ENCODE measurements around the gene GLMP.

Gene GLMP

GRCh38 chr1:156305215-156305614 is 9.7 kb upstream of the GLMP start:
- TF ChIP-seq ZNF274 (IDR thresholded peaks at IDR 0.05; ENCODE audit: low read depth, low read length): no peak
- no peak overlapping the region for H3K4me3 ChIP-seq (ENCODE audit: low read length)

GRCh38 chr1:156303241-156303640 is 7.8 kb upstream of the GLMP start:
- no peak for TF ChIP-seq ZNF274 (IDR thresholded peaks at IDR 0.05; ENCODE audit: low read depth, low read length)

GRCh38 chr1:156298852-156299357 is 3.4 kb upstream of the GLMP start, which contains the start of gene VHLL:
Gene VHLL, minus strand, starts transcription at chr1:156299307. Its CDS starts 118 bp downstream, at chr1:156299189.
- TF ChIP-seq ZNF274 (IDR thresholded peaks at IDR 0.05; ENCODE audit: low read depth, low read length): no peak
- H3K4me3 ChIP-seq (ENCODE audit: low read length): no peak within 1 kb of the TSS

More at GRCh38 chr1:156303241-156303640, 7.8 kb upstream of the GLMP start:
- no peak overlapping the region for H3K4me3 ChIP-seq (ENCODE audit: low read length)

- no peak overlapping the region for H3K4me3 ChIP-seq (ENCODE audit: low read length)
- no peak for TF ChIP-seq ZNF274 (IDR thresholded peaks at IDR 0.05; ENCODE audit: low read depth, low read length)
These were observed 1.6 kb downstream of the GLMP start for GRCh38 chr1:156293895-156294294.

- no peak overlapping the region for H3K4me3 ChIP-seq (ENCODE audit: low read length)
- no peak for TF ChIP-seq ZNF274 (IDR thresholded peaks at IDR 0.05; ENCODE audit: low read depth, low read length)
These were observed 2.4 kb downstream of the GLMP start for GRCh38 chr1:156293098-156293434.

- TF ChIP-seq ZNF274 (IDR thresholded peaks at IDR 0.05; ENCODE audit: low read depth, low read length): no peak
- H3K4me3 ChIP-seq (ENCODE audit: low read length): no peak overlapping the region
These were observed 4.0 kb downstream of the GLMP start for GRCh38 chr1:156291226-156292061.

- no peak overlapping the region for H3K4me3 ChIP-seq (ENCODE audit: low read length)
- no peak for TF ChIP-seq ZNF274 (IDR thresholded peaks at IDR 0.05; ENCODE audit: low read depth, low read length)
These were observed 5.6 kb downstream of the GLMP start for GRCh38 chr1:156289857-156290256.

- TF ChIP-seq ZNF274 (IDR thresholded peaks at IDR 0.05; ENCODE audit: low read depth, low read length): no peak
These were observed 9.4 kb downstream of the GLMP start for GRCh38 chr1:156286061-156286460.

GRCh38 chr1:156285437-156285836 is 10.0 kb downstream of the GLMP start:
- H3K4me3 ChIP-seq (ENCODE audit: low read length): no peak overlapping the region
- no peak for TF ChIP-seq ZNF274 (IDR thresholded peaks at IDR 0.05; ENCODE audit: low read depth, low read length)

More at GRCh38 chr1:156286061-156286460, 9.4 kb downstream of the GLMP start:
- no peak overlapping the region for H3K4me3 ChIP-seq (ENCODE audit: low read length)

- no peak for TF ChIP-seq ZNF274 (IDR thresholded peaks at IDR 0.05; ENCODE audit: low read depth, low read length)
- H3K4me3 ChIP-seq (ENCODE audit: low read length): no peak overlapping the region
These were observed 10.7 kb downstream of the GLMP start for GRCh38 chr1:156284757-156285156.

GRCh38 chr1:156284112-156284511 is 11.4 kb downstream of the GLMP start, which contains the start of gene TMEM79:
Gene TMEM79, plus strand, starts transcription at chr1:156284325. Its CDS starts 902 bp downstream, at chr1:156285227.
- H3K4me3 ChIP-seq (ENCODE audit: low read length): peak within 1 kb of the TSS; percentile 86
- TF ChIP-seq ZNF274 (IDR thresholded peaks at IDR 0.05; ENCODE audit: low read depth, low read length): no peak

GRCh38 chr1:156283521-156283920 is 12.0 kb downstream of the GLMP start:
- TF ChIP-seq ZNF274 (IDR thresholded peaks at IDR 0.05; ENCODE audit: low read depth, low read length): no peak

GRCh38 chr1:156282479-156283222 is 12.8 kb downstream of the GLMP start, which contains the start of gene SMG5:
Gene SMG5, minus strand, starts transcription at chr1:156282825. Its CDS starts 145 bp downstream, at chr1:156282680.
- TF ChIP-seq ZNF274 (IDR thresholded peaks at IDR 0.05; ENCODE audit: low read depth, low read length): no peak
- peak within 1 kb of the TSS; percentile 86 for H3K4me3 ChIP-seq (ENCODE audit: low read length)

More at GRCh38 chr1:156283521-156283920, 12.0 kb downstream of the GLMP start:
- H3K4me3 ChIP-seq (ENCODE audit: low read length): peak overlapping the region; percentile 86

GRCh38 chr1:156281693-156282478 is 13.6 kb downstream of the GLMP start:
- no peak for TF ChIP-seq ZNF274 (IDR thresholded peaks at IDR 0.05; ENCODE audit: low read depth, low read length)
- H3K4me3 ChIP-seq (ENCODE audit: low read length): peak overlapping the region; percentile 86

Data from GM08714 (cell line).